ENCODE results near the gene AGPAT4.

- TF ChIP-seq CTCF (IDR thresholded peaks at IDR 0.05; ENCODE audit: low read length) (no peak), EZH2 (IDR thresholded peaks at IDR 0.05; ENCODE audit: borderline replicate concordance, low read length) (no peak)
Observed at GRCh38 chr6:161134550-161135298, 139.1 kb downstream of the AGPAT4 start.

Data from OCI-LY1 (cell line).